K562 (cell line): ENCODE data around the gene SH3TC1. TPM values are rescaled to one million over a fixed set of nuclear protein-coding genes. Genes with fewer than 3 reads are reported as not detected.
A peak's percentile ranks its signal among the peaks of the same experiment; 100 is the strongest.

Experiments used
- ARNT ChIP-seq, 2 experiments: fragments of 450-650 bp; IDR thresholded peaks; 2 replicates each; pipeline ENCODE4 v1.6.1; 2016; ENCODE audit warnings: mild to moderate bottlenecking in 1 of 2
- CBX5 ChIP-seq: IDR thresholded peaks from 2 replicates; pipeline ENCODE4 v1.6.1; 2014; ENCODE audit warnings: low read depth, borderline replicate concordance
- CHD1 ChIP-seq: fragments of 200-600 bp; sonication (generic); IDR thresholded peaks from one replicate; pipeline ENCODE4 v1.6.1; 2012; ENCODE audit warnings: mild to moderate bottlenecking, moderate library complexity, low read length, inconsistent platforms
- FOXA3 ChIP-seq, 2 experiments: fragments of 450-650 bp in 1 of 2; sonication (generic) in 1 of 2; formaldehyde crosslinking; IDR thresholded peaks in 1 of 2; conservative IDR thresholded peaks in 1 of 2; 2 replicates each; pipeline versions ENCODE4 v1.4.0 to v1.8.0; 2020 to 2022; ENCODE audit warnings: mild to moderate bottlenecking in 2 of 2, missing genetic modification reagents in 1 of 2
- HDAC1 ChIP-seq, 2 experiments: fragments of 450-650 bp; IDR thresholded peaks; 2 replicates each; pipeline ENCODE4 v1.6.1; 2016 to 2017; ENCODE audit warnings: inconsistent platforms in 1 of 2, mild to moderate bottlenecking in 1 of 2, moderate library complexity in 1 of 2
- POLR2H ChIP-seq: IDR thresholded peaks from 2 replicates; pipeline ENCODE4 v1.6.1; 2016; ENCODE audit warnings: missing genetic modification characterization, low read depth, mild to moderate bottlenecking, control low read depth, missing compliant biosample characterization, moderate library complexity
- PRPF4 ChIP-seq: fragments of 200-400 bp; formaldehyde crosslinking; IDR thresholded peaks from one replicate; pipeline ENCODE4 v1.6.1; 2017; ENCODE audit warnings: low read length, low read depth, mild to moderate bottlenecking; ENCODE audit not compliant: insufficient read depth, poor library complexity, severe bottlenecking
- RBBP5 ChIP-seq: fragments of 200-600 bp; sonication (generic); IDR thresholded peaks from 2 replicates; pipeline ENCODE4 v1.6.1; 2012; ENCODE audit warnings: borderline replicate concordance, mild to moderate bottlenecking, low read length, control low read depth, inconsistent platforms; ENCODE audit not compliant: insufficient read depth, poor library complexity, severe bottlenecking
- SIX5 ChIP-seq, 2 experiments: IDR thresholded peaks; 2 replicates each; pipeline ENCODE4 v1.6.1; 2011; ENCODE audit warnings: low read length in 2 of 2, borderline replicate concordance in 1 of 2, low read depth in 1 of 2, mild to moderate bottlenecking in 1 of 2, moderate library complexity in 1 of 2; ENCODE audit not compliant: insufficient read depth in 1 of 2
- ZNF23 ChIP-seq: fragments of 250-450 bp; sonication (Bioruptor Pico); IDR thresholded peaks from 2 replicates; pipeline ENCODE4 v1.4.0; 2020; ENCODE audit warnings: mild to moderate bottlenecking
- ZNF766 ChIP-seq: fragments of 200-800 bp; sonication (Bioruptor generic); conservative IDR thresholded peaks from 2 replicates; pipeline ENCODE4 v1.6.1; 2016; ENCODE audit warnings: missing genetic modification characterization, missing compliant biosample characterization
- polyA plus RNA-seq, 8 experiments: library from polyadenylated mRNA; depleted of rRNA in 4 of 8; stranded (reverse) in 5 of 8; unstranded in 3 of 8; fragments of >200 nt; fragmentation: Nextera tagmentation in 2 of 8; fragmentation: Illumina TruSeq in 1 of 8; extraction: Ambion mirVana in 2 of 8; extraction: Trizol in 1 of 8; gene quantifications; 2 replicates each; pipeline versions ENCODE4 v1.2.1 to v1.2.3, GENCODE V29; 2011 to 2014; ENCODE audit warnings: inconsistent platforms in 1 of 8, missing spikeins in 1 of 8
- total RNA-seq, 7 experiments: library from RNA; depleted of rRNA in 6 of 7; stranded (reverse); fragments of >200 nt in 6 of 7; fragmentation: Illumina TruSeq in 2 of 7; extraction: Trizol in 2 of 7; gene quantifications; 2 replicates each; pipeline versions ENCODE4 v1.2.1 to v1.2.3, GENCODE V29; 2011 to 2021; ENCODE audit warnings: low replicate concordance in 1 of 7
- TF ChIP-seq, protein P1 (sequence below): fragments of 250-450 bp; sonication (Bioruptor Pico); IDR thresholded peaks from 2 replicates; pipeline ENCODE4 v1.5.0; 2021
- TF ChIP-seq, protein P2 (sequence below): fragments of 250-450 bp; sonication (Bioruptor Pico); IDR thresholded peaks from 2 replicates; pipeline ENCODE4 v1.4.0; 2020; ENCODE audit warnings: mild to moderate bottlenecking, moderate library complexity
- TF ChIP-seq, protein P3 (sequence below): fragments of 250-450 bp; sonication (Bioruptor Pico); IDR thresholded peaks from 2 replicates; pipeline ENCODE4 v1.4.0; 2020; ENCODE audit warnings: mild to moderate bottlenecking, moderate library complexity
- TF ChIP-seq, protein P4 (sequence below): fragments of 250-450 bp; sonication (Bioruptor Pico); IDR thresholded peaks from 2 replicates; pipeline ENCODE4 v1.8.0; 2022; ENCODE audit warnings: inconsistent platforms, mild to moderate bottlenecking, moderate library complexity, borderline replicate concordance

SH3TC1 gene
- total and polyA plus RNA-seq, 9 of the 15 experiments (the other 6 are each of a cell fraction or from before 2014, with no cell fraction given) = 0.04 to 2.1 (median 0.48) TPM; not detected in 1

DNA sequence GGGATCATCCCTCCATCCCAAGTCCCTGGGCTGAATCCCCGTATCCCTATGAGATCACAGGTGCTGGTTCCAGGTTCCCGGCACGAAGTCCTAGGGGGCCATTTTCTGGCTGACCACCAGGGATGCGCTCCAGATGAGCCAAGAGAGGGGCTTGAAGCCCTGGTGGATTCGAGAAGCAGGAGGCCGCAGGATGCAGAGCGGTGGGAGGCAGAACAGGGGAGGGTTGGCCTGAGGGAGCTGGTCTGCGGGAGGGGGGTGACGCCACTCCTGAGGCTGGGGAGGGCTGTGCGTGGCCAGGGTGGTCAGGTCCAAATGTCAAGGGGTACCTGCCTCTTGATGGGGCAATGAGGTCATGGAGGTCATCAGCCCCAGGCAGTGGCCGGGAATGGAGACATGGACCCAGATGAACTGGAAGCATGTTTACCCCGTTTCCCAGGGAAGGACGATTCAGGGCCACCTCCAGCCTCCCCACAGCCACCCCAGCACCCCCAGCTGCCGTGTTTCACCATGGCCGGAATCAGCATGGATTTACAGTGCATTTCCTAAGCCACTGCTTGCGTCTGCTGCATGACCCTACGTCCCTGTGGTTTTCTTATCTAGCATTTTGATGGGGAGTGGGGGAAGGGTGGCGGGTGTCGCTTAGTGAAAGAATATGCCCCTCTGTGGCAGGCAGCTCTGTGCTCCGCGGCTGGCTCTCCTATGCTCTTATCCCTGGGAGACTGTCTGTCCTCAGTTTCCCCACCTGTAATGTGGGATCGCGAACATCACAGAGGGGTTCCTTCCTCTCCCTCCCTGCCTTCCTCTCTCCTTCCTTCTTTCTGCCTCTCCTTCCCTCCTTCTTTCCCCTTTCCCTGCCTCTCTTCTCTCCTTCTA, 53.4 kb downstream of the SH3TC1 start (continued):
- TF ChIP-seq RBBP5 = peak; percentile 84
- TF ChIP-seq SIX5 (IDR thresholded peaks at IDR 0.05; ENCODE audit: borderline replicate concordance in 1 of 2, insufficient read depth in 1 of 2, low read depth in 1 of 2, low read length in 2 of 2) = no peak
- TF ChIP-seq, protein P1, sequence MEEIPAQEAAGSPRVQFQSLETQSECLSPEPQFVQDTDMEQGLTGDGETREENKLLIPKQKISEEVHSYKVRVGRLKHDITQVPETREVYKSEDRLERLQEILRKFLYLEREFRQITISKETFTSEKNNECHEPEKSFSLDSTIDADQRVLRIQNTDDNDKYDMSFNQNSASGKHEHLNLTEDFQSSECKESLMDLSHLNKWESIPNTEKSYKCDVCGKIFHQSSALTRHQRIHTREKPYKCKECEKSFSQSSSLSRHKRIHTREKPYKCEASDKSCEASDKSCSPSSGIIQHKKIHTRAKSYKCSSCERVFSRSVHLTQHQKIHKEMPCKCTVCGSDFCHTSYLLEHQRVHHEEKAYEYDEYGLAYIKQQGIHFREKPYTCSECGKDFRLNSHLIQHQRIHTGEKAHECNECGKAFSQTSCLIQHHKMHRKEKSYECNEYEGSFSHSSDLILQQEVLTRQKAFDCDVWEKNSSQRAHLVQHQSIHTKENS = no peak
- TF ChIP-seq, protein P2, sequence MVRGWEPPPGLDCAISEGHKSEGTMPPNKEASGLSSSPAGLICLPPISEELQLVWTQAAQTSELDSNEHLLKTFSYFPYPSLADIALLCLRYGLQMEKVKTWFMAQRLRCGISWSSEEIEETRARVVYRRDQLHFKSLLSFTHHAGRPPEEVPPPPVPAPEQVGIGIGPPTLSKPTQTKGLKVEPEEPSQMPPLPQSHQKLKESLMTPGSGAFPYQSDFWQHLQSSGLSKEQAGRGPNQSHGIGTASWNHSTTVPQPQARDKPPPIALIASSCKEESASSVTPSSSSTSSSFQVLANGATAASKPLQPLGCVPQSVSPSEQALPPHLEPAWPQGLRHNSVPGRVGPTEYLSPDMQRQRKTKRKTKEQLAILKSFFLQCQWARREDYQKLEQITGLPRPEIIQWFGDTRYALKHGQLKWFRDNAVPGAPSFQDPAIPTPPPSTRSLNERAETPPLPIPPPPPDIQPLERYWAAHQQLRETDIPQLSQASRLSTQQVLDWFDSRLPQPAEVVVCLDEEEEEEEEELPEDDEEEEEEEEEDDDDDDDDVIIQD = no peak
- no peak for TF ChIP-seq ZNF23 (CRISPR knock-in tag)
- no peak for TF ChIP-seq CHD1
- TF ChIP-seq PRPF4 = no peak
- peak in 1 of 2 experiments; percentile 84; a peak in 2 of 4 replicates for TF ChIP-seq HDAC1 (IDR thresholded peaks at IDR 0.05)
- peak in 1 of 2 experiments; percentile 26; a peak in 1 of 4 replicates for TF ChIP-seq FOXA3 (CRISPR knock-in tag; conservative IDR thresholded peaks at IDR 0.05 in 1 of 2, IDR thresholded peaks at IDR 0.05 in 1 of 2)
- TF ChIP-seq, protein P3, sequence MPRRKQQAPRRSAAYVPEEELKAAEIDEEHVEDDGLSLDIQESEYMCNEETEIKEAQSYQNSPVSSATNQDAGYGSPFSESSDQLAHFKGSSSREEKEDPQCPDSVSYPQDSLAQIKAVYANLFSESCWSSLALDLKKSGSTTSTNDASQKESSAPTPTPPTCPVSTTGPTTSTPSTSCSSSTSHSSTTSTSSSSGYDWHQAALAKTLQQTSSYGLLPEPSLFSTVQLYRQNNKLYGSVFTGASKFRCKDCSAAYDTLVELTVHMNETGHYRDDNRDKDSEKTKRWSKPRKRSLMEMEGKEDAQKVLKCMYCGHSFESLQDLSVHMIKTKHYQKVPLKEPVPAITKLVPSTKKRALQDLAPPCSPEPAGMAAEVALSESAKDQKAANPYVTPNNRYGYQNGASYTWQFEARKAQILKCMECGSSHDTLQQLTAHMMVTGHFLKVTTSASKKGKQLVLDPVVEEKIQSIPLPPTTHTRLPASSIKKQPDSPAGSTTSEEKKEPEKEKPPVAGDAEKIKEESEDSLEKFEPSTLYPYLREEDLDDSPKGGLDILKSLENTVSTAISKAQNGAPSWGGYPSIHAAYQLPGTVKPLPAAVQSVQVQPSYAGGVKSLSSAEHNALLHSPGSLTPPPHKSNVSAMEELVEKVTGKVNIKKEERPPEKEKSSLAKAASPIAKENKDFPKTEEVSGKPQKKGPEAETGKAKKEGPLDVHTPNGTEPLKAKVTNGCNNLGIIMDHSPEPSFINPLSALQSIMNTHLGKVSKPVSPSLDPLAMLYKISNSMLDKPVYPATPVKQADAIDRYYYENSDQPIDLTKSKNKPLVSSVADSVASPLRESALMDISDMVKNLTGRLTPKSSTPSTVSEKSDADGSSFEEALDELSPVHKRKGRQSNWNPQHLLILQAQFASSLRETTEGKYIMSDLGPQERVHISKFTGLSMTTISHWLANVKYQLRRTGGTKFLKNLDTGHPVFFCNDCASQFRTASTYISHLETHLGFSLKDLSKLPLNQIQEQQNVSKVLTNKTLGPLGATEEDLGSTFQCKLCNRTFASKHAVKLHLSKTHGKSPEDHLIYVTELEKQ (CRISPR knock-in tag) = no peak
- peak in 1 of 2 experiments; percentile 82; a peak in 1 of 4 replicates for TF ChIP-seq ARNT (IDR thresholded peaks at IDR 0.05)
- TF ChIP-seq CBX5 = no peak
- 0 out of 2 replicates have a peak, but pooled peaks have one; percentile 59 for TF ChIP-seq ZNF766
- no peak for TF ChIP-seq POLR2H
- TF ChIP-seq, protein P4, sequence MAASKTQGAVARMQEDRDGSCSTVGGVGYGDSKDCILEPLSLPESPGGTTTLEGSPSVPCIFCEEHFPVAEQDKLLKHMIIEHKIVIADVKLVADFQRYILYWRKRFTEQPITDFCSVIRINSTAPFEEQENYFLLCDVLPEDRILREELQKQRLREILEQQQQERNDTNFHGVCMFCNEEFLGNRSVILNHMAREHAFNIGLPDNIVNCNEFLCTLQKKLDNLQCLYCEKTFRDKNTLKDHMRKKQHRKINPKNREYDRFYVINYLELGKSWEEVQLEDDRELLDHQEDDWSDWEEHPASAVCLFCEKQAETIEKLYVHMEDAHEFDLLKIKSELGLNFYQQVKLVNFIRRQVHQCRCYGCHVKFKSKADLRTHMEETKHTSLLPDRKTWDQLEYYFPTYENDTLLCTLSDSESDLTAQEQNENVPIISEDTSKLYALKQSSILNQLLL (CRISPR knock-in tag) = no peak
